ENCODE measurements around the gene RUNX1. TPM values are rescaled to one million over a fixed set of nuclear protein-coding genes. Genes with fewer than 3 reads are reported as not detected.
A peak's percentile ranks its signal among the peaks of the same experiment; 100 is the strongest.

Gene RUNX1
- total and polyA plus RNA-seq, 10 of the 15 experiments (the other 5 are each of a cell fraction or from before 2014, with no cell fraction given) = 0.90 to 15.2 (median 4.1) TPM

- FAIRE-seq (no peak), ATAC-seq (no peak), DNase-seq (ENCODE audit: low read depth, low spot score) (no peak)
- RAD21 ChIA-PET (ENCODE audit: unreplicated experiment) = interaction anchor here (1.2 kb wide), 1 partner anchor 13 kb away, joined by 3 read pairs; no protein-coding TSS in a partner anchor
- Histone ChIP-seq H3K4me2 (ENCODE audit: control insufficient read depth, insufficient read depth) (no peak overlapping the region), H3K4me3 (no peak overlapping the region), H3K36me3 (ENCODE audit: control insufficient read depth in 2 of 2, insufficient read depth in 2 of 2, low read length in 1 of 2) (no peaks in the 10 kb centered on the region), H3K27ac (ENCODE audit: control insufficient read depth, insufficient read depth) (no peak overlapping the region), H3K9me3 (replicated peaks; ENCODE audit: control insufficient read depth, insufficient read depth, low read length) (no peaks in the 10 kb centered on the region; the same call in 2 of the 3 replicates), H3K27me3 (replicated peaks in 1 of 2; ENCODE audit: control insufficient read depth in 2 of 2, insufficient read depth in 2 of 2, low read length in 1 of 2) (peaks cover 3 to 9% of the 10 kb centered on the region in 2 experiments), H3K4me1 (ENCODE audit: control insufficient read depth, insufficient read depth, low read length) (peaks cover 5% of the 10 kb centered on the region; the same call in 1 of the 2 replicates), H3K79me2 (ENCODE audit: control insufficient read depth, insufficient read depth, low read length) (no peaks in the 10 kb centered on the region; the same call in 1 of the 2 replicates), H2AFZ (ENCODE audit: control insufficient read depth, low read depth, low read length) (no peak overlapping the region), H4K20me1 (ENCODE audit: control insufficient read depth, insufficient read depth) (no peaks in the 10 kb centered on the region), H3K9ac (ENCODE audit: control insufficient read depth, insufficient read depth, low read length) (no peak overlapping the region)
- in situ Hi-C loops (cut with MboI) = no loop called here
- SMC1A ChIA-PET (ENCODE audit: uncharacterized antibody, unreplicated experiment) = interaction anchor here (0.9 to 1.3 kb wide), 7 partner anchors 11 to 948 kb away, joined by 3 to 4 read pairs (median 3); no protein-coding TSS in a partner anchor
- CTCF ChIA-PET = interaction anchor here (0.6 to 2.0 kb wide), 5 partner anchors 70 to 1136 kb away, joined by 3 to 6 read pairs (median 3); no protein-coding TSS in a partner anchor
- no TSS peak for BruUV-seq (replicated peaks)
- TF ChIP-seq ZNF687 (IDR thresholded peaks at IDR 0.05) (no peak), MYB (IDR thresholded peaks at IDR 0.05; ENCODE audit: borderline replicate concordance, low read depth, low read length) (no peak), RUNX3 (IDR thresholded peaks at IDR 0.05; ENCODE audit: low read length) (0 out of 2 replicates have a peak, but pooled peaks have one; percentile 11)
- intact Hi-C loops (cut with micrococcal nuclease; ENCODE audit: unreplicated experiment) = loop anchor here (5.0 kb wide), 1 partner anchor 950 kb away; no protein-coding TSS in a partner anchor
- POLR2A ChIA-PET = no interaction called here
These were observed 156.9 kb downstream of the RUNX1 start for GRCh38 chr21:34892209-34892608.

Measured in GM12878 (cell line).